Activated CD4-positive, alpha-beta T cell treated with anti-CD3 and anti-CD28 coated beads for 48 hours (primary cell): ENCODE data around the gene PUDP.
"Not testable (repeated sequence)": the region's sequence is repeated elsewhere in the genome, so short reads cannot be mapped to it uniquely, and the experiment has no call there.

ENCODE experiments used
- DNase-seq: peaks from one replicate; pipeline ENCODE4 v3.0.0-alpha.2; 2020

The PUDP gene

GRCh38 chrX:7147978-7148854, at the start of gene PUDP:
Gene PUDP, minus strand, starts transcription at chrX:7148153. Its CDS starts 40 bp downstream, at chrX:7148113.
- peak; percentile 84 for DNase-seq

DNA sequence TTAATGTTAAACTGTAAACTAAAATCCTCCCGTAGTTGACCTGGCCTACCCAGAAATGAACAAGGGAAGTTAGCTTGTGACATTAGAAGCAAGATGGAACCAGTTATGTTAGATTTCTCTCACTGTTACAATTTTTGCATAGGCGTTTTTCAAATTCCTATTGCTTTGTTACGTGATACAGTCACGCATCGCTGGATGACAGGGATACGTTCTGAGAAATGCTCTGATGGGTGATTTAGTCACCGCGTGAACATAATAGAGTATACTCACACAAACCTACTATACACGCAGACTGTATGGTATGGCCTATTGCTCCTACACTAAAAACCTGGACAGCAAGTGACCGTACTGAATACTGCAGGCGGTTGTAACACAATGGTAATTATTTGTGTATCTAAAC, 46.7 kb upstream of the PUDP start:
- DNase-seq = no peak

- no peak for DNase-seq
These were observed 44.9 kb upstream of the PUDP start for GRCh38 chrX:7192871-7193270.

GRCh38 chrX:7191681-7192110, 43.7 kb upstream of the PUDP start:
- no peak for DNase-seq

- no peak for DNase-seq
These were observed 42.2 kb upstream of the PUDP start for GRCh38 chrX:7190157-7190556.

DNA sequence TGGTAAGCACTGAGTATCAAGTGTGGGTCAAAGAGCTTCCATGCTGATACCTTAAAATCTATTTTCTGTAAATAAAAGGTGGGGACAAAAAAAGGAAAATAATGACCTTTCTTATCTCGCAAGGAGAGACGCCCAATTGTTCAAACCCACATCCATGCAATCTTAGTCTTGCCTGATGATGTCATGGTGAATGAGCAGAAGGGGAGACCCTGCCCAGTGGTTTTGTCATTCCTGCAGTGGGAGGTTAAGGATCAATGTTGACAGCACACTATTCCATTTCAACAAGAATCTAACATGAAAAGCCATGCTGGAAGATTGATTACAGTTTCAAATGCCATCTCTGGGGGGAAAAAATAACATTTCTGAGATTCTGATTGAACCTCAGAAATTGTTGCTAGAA, 40.7 kb upstream of the PUDP start:
- DNase-seq = no peak

DNA sequence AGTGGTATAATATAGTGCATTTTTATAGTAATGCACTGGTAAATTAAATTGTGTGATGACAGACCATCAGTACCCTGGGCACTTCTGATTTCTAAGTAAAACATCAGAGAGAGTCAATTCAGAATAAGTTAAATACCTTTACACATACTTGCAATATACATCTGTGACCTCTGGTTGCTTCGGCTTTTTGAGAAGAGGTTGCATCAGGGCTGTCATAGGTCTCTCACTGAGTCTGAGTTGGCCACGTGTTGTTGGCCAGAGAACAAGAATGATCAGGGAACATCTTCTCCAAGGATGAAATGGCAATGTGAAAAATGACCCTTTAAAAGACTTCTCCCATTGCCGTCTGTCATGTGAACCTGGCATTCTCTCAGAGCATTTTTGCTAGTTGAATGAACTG, 36.9 kb upstream of the PUDP start:
- DNase-seq = no peak

- no peak for DNase-seq
These were observed 31.5 kb upstream of the PUDP start for GRCh38 chrX:7179446-7179845.

GRCh38 chrX:7178859-7179258, 30.9 kb upstream of the PUDP start:
- not testable (repeated sequence) for DNase-seq

GRCh38 chrX:7170898-7171297, 22.9 kb upstream of the PUDP start:
- peak; percentile 38 for DNase-seq

DNA sequence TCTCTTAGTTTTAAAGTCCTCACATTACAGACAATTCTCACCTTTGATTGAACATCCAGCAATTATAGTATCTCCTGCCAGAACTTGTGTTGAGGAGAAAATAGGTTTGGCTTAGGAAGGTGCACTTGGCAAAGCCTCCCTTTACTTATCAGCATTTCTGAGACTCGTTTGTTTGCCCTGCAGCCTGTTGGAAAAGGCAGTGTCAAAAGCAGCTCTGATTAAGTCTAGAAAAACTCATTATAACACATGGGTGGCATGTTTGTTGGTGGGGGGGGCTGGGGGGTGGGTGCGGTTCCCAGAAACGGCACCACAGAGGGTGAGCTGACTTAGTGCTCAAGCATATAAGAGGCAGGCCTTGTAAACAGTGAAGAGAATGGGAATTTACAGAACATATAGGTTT, 21.7 kb upstream of the PUDP start:
- no peak for DNase-seq

GRCh38 chrX:7168371-7168770, 20.4 kb upstream of the PUDP start:
- no peak for DNase-seq

- no peak for DNase-seq
These were observed 16.2 kb upstream of the PUDP start for GRCh38 chrX:7164174-7164573.

GRCh38 chrX:7163146-7163677, 15.3 kb upstream of the PUDP start:
- DNase-seq = no peak

DNA sequence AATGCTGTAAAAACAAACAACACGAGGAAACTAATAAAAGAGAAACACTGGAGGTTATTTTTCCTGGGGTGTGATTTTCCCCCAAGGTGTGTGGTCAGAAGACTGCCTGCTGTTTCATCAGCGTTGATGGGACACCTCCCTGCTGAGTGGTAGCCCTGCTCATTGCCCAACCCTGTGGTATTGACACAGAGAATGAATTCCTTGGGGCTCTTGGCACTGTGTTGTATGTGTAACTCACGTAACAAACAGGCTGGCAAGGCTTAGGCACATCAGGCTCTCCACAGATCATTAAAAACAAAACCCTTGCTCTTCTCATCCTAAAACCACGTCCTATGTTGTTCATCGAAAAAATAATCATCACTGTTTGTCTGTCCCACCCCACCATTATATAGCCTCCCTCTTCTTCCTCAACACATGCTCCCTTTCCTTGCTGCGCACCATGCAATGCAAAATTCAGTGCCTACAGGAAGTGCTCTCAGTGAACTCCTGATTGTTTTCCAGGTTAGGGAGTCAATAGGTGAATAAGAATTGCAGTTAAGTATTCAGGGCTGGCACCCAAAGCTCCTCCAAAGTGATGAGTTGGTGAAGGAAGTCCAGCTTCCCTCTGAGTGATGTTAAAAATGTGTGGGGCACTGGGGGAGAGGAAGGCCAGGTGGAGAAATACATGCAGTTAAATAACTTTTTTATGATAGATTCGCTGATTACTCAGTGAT, 11.4 kb upstream of the PUDP start:
- no peak for DNase-seq

DNA sequence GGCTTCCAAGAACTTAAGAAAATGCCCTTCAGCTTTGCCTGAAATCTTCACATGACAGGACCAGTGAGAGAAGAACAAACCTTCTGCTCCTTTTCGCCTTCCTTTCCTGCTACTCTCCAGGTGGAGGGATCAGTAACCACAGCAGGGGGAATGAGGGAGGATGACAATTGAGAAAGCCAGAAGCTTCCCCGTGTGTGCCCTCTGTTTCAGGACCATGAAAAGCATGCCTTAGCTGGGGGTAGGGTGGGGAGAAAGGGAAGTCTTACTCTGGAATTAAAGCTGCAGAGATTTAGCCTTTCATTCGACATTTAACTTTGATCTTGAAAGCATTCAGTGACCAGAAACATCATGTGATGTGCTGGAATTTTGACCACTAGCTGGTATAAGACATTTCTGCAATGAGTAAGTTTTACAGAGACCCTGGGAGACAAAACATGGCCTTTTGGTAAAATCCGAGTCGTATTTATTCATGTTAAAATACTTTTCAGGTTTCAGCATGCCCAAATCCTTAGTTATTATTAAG, 10.6 kb upstream of the PUDP start:
- no peak for DNase-seq

DNA sequence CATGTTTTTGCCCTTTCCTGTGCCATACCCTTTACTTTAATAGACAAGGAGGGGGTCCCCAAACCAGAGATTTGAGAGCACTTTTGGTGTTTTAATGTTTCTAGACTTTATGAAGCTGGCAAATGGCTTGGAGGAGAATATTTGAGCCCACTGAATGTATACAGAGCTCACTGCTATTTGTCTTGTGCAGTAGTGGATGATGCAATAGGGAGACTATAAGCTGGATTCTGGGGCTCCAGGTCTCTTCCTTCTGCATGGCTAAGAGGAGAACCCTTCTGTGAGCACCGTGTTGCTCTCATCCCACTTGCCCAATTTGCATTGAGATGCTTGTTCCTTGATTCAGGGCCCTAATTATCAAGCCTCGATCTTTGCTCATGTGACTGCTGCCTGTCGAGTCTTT, 8.9 kb upstream of the PUDP start:
- no peak for DNase-seq

- DNase-seq = no peak
These were observed 7.2 kb upstream of the PUDP start for GRCh38 chrX:7155163-7155562.

DNA sequence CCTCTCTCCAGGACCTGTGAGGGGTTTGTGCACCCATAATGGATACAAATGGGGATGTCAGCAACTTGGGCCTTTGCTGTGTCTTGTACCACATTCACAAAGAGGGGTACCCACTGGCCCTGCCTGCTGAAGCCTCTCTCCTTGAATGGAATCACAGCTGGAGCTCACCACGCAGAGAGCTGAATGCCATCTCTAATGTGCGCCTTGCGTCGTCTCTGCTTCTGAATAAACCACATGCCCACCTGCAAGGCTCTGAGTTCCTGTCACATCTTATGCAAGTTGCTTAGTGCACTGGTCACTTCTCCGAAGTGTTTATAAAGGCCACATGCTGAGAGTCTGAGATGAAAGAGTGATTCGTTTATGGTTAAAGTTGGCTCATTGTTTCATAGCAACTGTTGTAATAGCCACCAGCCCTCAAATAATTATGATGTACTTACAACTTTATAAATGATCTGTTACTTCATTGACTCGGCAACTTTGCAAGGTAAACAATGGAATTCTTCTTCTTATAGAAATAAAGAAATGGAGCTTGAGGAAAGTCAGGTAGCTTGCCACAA, 6.2 kb upstream of the PUDP start:
- no peak for DNase-seq

DNA sequence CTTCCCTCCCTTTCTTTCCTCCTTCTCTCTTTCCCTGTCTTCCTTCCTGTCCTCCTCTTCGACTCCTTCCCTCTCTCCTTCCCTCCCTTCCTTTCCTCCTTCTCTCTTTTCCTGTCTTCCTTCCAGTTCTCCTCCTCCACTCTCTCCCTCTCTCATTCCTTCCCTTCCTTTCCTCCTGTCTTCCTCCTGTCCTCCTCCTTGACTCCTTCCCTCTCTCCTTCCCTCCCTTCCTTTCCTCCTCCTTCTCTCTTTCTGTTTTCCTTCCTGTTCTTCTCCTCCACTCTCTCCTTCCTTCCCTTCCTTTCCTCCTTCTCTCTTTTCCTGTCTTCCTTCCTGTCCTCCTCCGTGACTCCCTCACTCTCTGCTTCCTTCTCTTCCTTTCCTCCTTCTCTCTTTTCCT, 5.3 kb upstream of the PUDP start:
- no peak for DNase-seq

DNA sequence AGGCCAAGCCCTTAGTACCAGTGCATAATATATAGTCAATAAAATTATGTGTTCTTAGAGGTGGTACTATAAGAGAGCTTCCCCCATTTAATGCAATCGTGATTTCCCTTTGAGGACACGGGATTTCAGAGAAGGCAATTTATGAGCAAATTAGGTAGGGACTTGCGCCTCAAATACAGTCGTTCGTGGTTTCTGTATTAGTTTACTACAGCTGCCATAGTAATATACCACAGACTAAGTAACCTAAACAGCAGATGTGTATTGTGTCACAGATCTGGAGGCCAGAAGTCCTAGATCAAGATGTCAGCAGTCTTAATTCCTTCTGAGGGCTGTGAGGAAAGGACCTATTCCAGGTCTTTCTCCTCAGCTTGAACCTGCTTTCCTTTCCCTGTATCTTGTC, 1.5 kb upstream of the PUDP start:
- DNase-seq = no peak

- DNase-seq = peak; percentile 31
These were observed 458 bp downstream of the PUDP start, which contains the start of gene STS for GRCh38 chrX:7147413-7147977. Gene STS, plus strand, starts transcription at chrX:7147712. Its CDS starts 105,488 bp downstream, at chrX:7253200.
